GM23248 (cell line): ENCODE results near the gene AP3S2. TPM values are rescaled to one million over a fixed set of nuclear protein-coding genes. Genes with fewer than 3 reads are reported as not detected.

Experiments used
- DNase-seq: peaks from one replicate; pipeline ENCODE4 v3.0.0-alpha.2; 2015
- H2AFZ ChIP-seq: fragments of 200-600 bp; sonication (generic); 2 replicates; pipeline ENCODE4 v1.6.1; 2016; ENCODE audit warnings: antibody characterized with exemption
- H3F3A ChIP-seq: fragments of 200-600 bp; sonication (generic); 2 replicates; pipeline ENCODE4 v1.6.1; 2016; ENCODE audit warnings: mild to moderate bottlenecking, antibody characterized with exemption, mixed run types; ENCODE audit not compliant: insufficient read depth
- H3K27ac ChIP-seq: fragments of 200-600 bp; sonication (generic); 2 replicates; pipeline ENCODE4 v1.5.1; 2016; ENCODE audit warnings: mild to moderate bottlenecking
- H3K27me3 ChIP-seq: fragments of 200-600 bp; sonication (generic); replicated peaks from 2 replicates; pipeline ENCODE4 v1.6.1; 2016; ENCODE audit warnings: mild to moderate bottlenecking; ENCODE audit not compliant: insufficient read depth
- H3K36me3 ChIP-seq: fragments of 200-600 bp; sonication (generic); 2 replicates; pipeline ENCODE4 v1.6.1; 2016; ENCODE audit warnings: low read depth, mild to moderate bottlenecking
- H3K4me1 ChIP-seq: fragments of 200-600 bp; sonication (generic); 2 replicates; pipeline ENCODE4 v1.6.1; 2016; ENCODE audit warnings: mild to moderate bottlenecking; ENCODE audit not compliant: insufficient read depth
- H3K4me2 ChIP-seq: fragments of 200-600 bp; sonication (generic); one replicate; pipeline ENCODE4 v1.6.1; 2016; ENCODE audit warnings: mild to moderate bottlenecking; ENCODE audit not compliant: unreplicated experiment
- H3K4me3 ChIP-seq: fragments of 200-600 bp; sonication (generic); 2 replicates; pipeline ENCODE4 v1.5.1; 2016; ENCODE audit warnings: mild to moderate bottlenecking
- H3K79me2 ChIP-seq: fragments of 200-600 bp; sonication (generic); 2 replicates; pipeline ENCODE4 v1.6.1; 2016; ENCODE audit warnings: mild to moderate bottlenecking; ENCODE audit not compliant: insufficient read depth
- H3K9ac ChIP-seq: fragments of 200-600 bp; sonication (generic); 2 replicates; pipeline ENCODE4 v1.6.1; 2016; ENCODE audit warnings: mild to moderate bottlenecking
- H3K9me2 ChIP-seq: fragments of 200-600 bp; sonication (generic); 2 replicates; pipeline ENCODE4 v1.6.1; 2016; ENCODE audit warnings: mixed run types, mild to moderate bottlenecking, moderate library complexity; ENCODE audit not compliant: insufficient read depth
- H3K9me3 ChIP-seq: fragments of 200-600 bp; sonication (generic); one replicate; pipeline ENCODE4 v1.6.1; 2017; ENCODE audit warnings: low read depth
- H4K20me1 ChIP-seq: fragments of 200-600 bp; sonication (generic); 2 replicates; pipeline ENCODE4 v1.6.0; 2016; ENCODE audit not compliant: insufficient read depth
- EZH2 ChIP-seq: fragments of 200-600 bp; sonication (generic); IDR thresholded peaks from 2 replicates; pipeline ENCODE4 v1.6.1; 2018; ENCODE audit warnings: antibody characterized with exemption, mild to moderate bottlenecking; ENCODE audit not compliant: insufficient read depth, poor library complexity, severe bottlenecking
- EZH2phosphoT487 ChIP-seq: fragments of 200-600 bp; sonication (generic); IDR thresholded peaks from 2 replicates; pipeline ENCODE4 v1.6.1; 2018; ENCODE audit warnings: antibody characterized with exemption, moderate library complexity, mild to moderate bottlenecking, low read depth; ENCODE audit not compliant: insufficient read depth
- WGBS, 2 experiments: methylation state at CpG; one replicate each; pipeline ENCODE4 v1.1.6; 2015 to 2017; ENCODE audit warnings: low lambda C conversion rate in 2 of 2, low coverage in 1 of 2; ENCODE audit errors: missing lambda C conversion rate in 2 of 2; 5-methylcytosine and 5-hydroxymethylcytosine counted together
- in situ Hi-C: fragments of 300-500 bp; cut with MboI; formaldehyde crosslinking; loops from 2 replicates; pipeline ENCODE4 v1.15.0; 2020
- polyA plus RNA-seq: library from polyadenylated mRNA; unstranded; fragments of >200 nt; fragmentation: Nextera tagmentation; extraction: Ambion mirVana; gene quantifications from 2 replicates; pipeline ENCODE4 v1.2.1, GENCODE V29; 2016
- total RNA-seq: library from RNA; depleted of rRNA; stranded (reverse); fragments of >200 nt; shearing (Covaris generic); gene quantifications from 2 replicates; pipeline ENCODE4 v1.2.3, GENCODE V29; 2014

AP3S2 gene
- total and polyA plus RNA-seq, 2 experiments from 2014 or later = 27.0 to 85.0 TPM

DNA sequence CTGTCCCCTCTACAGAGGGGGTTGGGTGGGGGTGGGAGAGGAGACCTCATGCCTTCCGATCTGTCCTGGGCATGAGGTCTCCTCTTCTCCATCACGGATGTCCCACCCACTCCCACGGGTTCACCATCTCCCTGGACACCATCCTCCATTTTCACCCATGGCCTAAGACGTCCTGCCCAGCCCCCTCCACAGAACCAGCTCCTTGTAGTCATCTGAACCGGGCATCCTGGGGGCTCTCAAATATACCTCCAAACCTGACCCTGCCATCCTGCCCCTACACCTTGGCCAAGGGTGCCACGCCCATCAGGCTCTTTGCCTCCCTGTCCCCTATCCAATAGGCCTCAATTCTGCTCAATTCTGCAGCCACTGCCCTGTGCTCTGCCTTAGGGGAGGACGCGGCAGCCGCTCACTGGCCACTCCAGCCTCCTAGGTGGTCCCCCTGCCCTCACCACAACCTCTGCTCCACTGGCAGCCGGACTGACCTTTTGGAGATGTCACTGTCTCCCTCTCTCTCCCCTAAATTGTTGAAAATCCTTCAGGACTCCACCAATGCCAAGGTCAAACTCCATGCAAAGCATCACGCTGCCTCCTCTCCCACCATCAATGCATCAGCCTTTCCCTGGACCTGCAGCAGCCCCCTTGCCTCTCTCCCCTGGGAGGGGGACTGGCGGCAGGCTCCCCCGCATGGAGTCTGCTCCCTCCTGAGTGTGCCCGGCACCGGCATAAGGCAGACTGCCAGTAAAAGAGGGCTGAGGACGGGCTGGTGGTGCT, 69.8 kb downstream of the AP3S2 start:
- Histone ChIP-seq H4K20me1 (no peaks in the 10 kb centered on the region), H3F3A (peaks cover 31% of the 10 kb centered on the region), H3K4me2 (peak overlapping the region; percentile 62), H3K9me2 (no peaks in the 10 kb centered on the region), H3K36me3 (no peaks in the 10 kb centered on the region), H3K27me3 (no peaks in the 10 kb centered on the region), H2AFZ (no peak overlapping the region), H3K79me2 (no peaks in the 10 kb centered on the region), H3K4me1 (peaks cover 67% of the 10 kb centered on the region), H3K27ac (peak overlapping the region; percentile 90), H3K9ac (no peak overlapping the region; the same call in 1 of the 2 replicates), H3K9me3 (no peaks in the 10 kb centered on the region), H3K4me3 (no peak overlapping the region)
- WGBS, 2 experiments = 75 to 78% methylated on average over 15 to 16 of the region's 16 CpGs
- in situ Hi-C loops = no loop called here
- TF ChIP-seq EZH2phosphoT487 = no peak
- no peak for TF ChIP-seq EZH2
- DNase-seq = no peak

DNA sequence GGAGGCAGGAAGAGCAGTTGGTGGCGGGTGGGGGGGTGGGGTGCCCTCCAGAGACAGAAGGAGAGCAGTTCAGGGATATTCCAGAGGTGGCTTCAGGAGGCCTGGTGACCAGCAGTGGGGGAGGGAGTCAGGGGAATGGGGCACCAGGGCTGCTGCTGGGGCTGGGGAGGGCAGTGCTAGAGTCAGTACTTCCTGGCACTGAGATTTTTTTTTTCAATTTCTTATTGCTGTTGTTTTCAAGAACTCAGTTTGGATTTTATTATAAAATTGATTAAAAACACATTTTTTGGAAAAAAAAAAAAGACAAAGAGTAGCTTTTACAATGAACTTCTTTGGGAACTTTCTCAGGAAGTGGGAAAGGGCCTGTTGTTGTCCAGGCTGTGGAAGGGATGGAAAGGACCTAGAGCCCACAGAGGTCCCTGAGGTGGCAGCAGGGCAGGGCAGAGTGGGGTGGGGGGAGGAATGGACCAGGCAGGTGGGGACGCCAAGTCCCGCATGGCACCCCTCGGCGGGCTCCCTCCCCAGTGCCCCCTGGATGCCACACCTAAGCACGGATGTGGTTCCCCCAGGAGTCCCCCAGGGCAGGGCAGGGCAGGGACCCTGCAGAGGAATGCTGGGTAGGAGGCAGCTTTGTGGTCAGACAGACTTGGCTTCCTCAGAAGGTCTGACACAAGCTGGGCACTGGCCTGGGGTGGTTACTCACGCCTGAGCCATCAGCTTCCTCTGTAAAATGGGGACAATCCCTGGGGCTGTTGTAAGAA, 70.7 kb downstream of the AP3S2 start:
- Histone ChIP-seq H3K9me2 (no peaks in the 10 kb centered on the region), H3K4me2 (peak overlapping the region; percentile 62)
- DNase-seq = peak; percentile 73

DNA sequence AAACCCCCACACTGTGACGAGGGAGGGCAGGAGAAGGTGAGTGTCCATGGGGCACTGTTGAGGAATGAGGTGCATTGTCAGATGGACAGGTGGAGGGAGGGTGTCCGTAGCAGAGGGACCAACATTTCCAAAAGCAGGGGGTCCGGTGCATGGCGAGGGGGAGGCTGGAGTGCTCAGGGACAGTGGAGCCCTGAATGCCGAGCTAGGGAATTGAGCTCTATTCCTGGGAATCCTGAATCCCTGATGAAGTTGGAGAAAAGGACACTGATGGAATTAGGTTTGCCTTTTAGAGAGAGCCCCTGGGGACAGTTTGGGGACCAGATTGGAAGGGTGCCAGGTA, 71.2 kb downstream of the AP3S2 start:
- Histone ChIP-seq H3K9me3 (no peaks in the 10 kb centered on the region), H3F3A (peaks cover 34% of the 10 kb centered on the region), H3K9ac (peak overlapping the region; percentile 64), H3K36me3 (no peaks in the 10 kb centered on the region), H3K79me2 (no peaks in the 10 kb centered on the region), H3K4me2 (peak overlapping the region; percentile 49), H3K27me3 (no peaks in the 10 kb centered on the region), H3K4me3 (peak overlapping the region; percentile 14; the same call in 1 of the 2 replicates), H3K4me1 (peaks cover 59% of the 10 kb centered on the region), H3K27ac (peak overlapping the region; percentile 90), H3K9me2 (no peaks in the 10 kb centered on the region), H2AFZ (no peak overlapping the region), H4K20me1 (no peaks in the 10 kb centered on the region)
- in situ Hi-C loops = no loop called here
- no peak for DNase-seq
- WGBS, 2 experiments = 51 to 58% methylated on average over 5 of the region's 5 CpGs
- no peak for TF ChIP-seq EZH2phosphoT487
- TF ChIP-seq EZH2 = no peak

More for the DNA sequence above, 70.7 kb downstream of the AP3S2 start:
- Histone ChIP-seq H3F3A (peaks cover 30% of the 10 kb centered on the region), H3K79me2 (no peaks in the 10 kb centered on the region), H3K9ac (peak overlapping the region; percentile 74), H3K9me3 (no peaks in the 10 kb centered on the region), H3K27me3 (no peaks in the 10 kb centered on the region), H3K27ac (peak overlapping the region; percentile 90), H2AFZ (no peak overlapping the region), H3K36me3 (no peaks in the 10 kb centered on the region), H4K20me1 (no peaks in the 10 kb centered on the region), H3K4me3 (no peak overlapping the region; the same call in 1 of the 2 replicates), H3K4me1 (peaks cover 59% of the 10 kb centered on the region)
- in situ Hi-C loops = no loop called here
- no peak for TF ChIP-seq EZH2
- WGBS, 2 experiments = 3 to 9% methylated on average over 3 to 7 of the region's 7 CpGs

DNA sequence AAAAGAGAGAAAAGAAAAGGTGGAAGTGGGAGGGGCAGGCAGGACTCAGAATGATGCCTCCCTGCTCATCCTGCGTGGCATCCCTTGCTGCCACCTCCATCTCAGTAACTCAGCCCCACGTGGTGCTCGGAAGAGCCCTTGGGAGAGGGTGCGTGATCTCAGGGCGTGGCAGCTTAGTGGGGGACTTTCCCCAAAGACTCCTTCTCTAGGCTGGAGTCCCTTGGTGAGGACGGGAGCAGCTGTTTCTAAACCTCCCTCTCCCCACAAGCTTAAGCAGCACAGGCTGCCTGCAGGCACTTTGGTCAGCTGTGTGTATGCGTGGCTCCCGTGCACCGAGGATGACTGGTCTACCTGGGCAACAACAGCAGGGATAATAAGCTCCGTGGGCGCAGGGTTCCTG, 71.8 kb downstream of the AP3S2 start:
- Histone ChIP-seq H3K79me2 (no peaks in the 10 kb centered on the region), H3K4me3 (peak overlapping the region; percentile 14), H4K20me1 (no peaks in the 10 kb centered on the region), H2AFZ (no peak overlapping the region), H3K27me3 (no peaks in the 10 kb centered on the region), H3F3A (peaks cover 39% of the 10 kb centered on the region), H3K4me1 (peaks cover 63% of the 10 kb centered on the region), H3K9ac (peak overlapping the region; percentile 64), H3K36me3 (no peaks in the 10 kb centered on the region), H3K4me2 (peak overlapping the region; percentile 79), H3K9me3 (no peaks in the 10 kb centered on the region), H3K27ac (peak overlapping the region; percentile 90), H3K9me2 (no peaks in the 10 kb centered on the region)
- TF ChIP-seq EZH2phosphoT487 = no peak
- TF ChIP-seq EZH2 = no peak
- in situ Hi-C loops = no loop called here
- peak; percentile 78 for DNase-seq
- 13 to 16% methylated on average over 11 of the region's 11 CpGs for WGBS, 2 experiments
